ENCODE data around the gene TFEB. TPM values are rescaled to one million over a fixed set of nuclear protein-coding genes. Genes with fewer than 3 reads are reported as not detected.

Gene TFEB
- total and polyA plus RNA-seq, 2 of the 8 experiments (the other 6 are each of a cell fraction or from before 2014, with no cell fraction given), result 2.3 to 6.7 TPM

GRCh38 chr6:41720783-41721182 lies 14.6 kb downstream of the TFEB start (continued):
- TF ChIP-seq SIRT6 (IDR thresholded peaks at IDR 0.05; ENCODE audit: low read length) (no peak), JUN (IDR thresholded peaks at IDR 0.05; ENCODE audit: low read depth, low read length) (no peak)
